SIG-M5 treated with dmso at 0.1 percent for 504 hours (cell line): ENCODE data around the gene BAHCC1.
A peak's percentile ranks its signal among the peaks of the same experiment; 100 is the strongest.
"Not testable (repeated sequence)": the region's sequence is repeated elsewhere in the genome, so short reads cannot be mapped to it uniquely, and the experiment has no call there.

Experiments used
- DNase-seq: peaks from one replicate; lab custom pipeline; 2025; ENCODE audit not compliant: unreplicated experiment; lab: John Stamatoyannopoulos, UW

BAHCC1 gene

GRCh38 chr17:81425716-81426392, 30.6 kb downstream of the BAHCC1 start:
- not testable (repeated sequence) for DNase-seq

- DNase-seq = no peak
Measured at GRCh38 chr17:81426393-81427172, 31.3 kb downstream of the BAHCC1 start.

DNA sequence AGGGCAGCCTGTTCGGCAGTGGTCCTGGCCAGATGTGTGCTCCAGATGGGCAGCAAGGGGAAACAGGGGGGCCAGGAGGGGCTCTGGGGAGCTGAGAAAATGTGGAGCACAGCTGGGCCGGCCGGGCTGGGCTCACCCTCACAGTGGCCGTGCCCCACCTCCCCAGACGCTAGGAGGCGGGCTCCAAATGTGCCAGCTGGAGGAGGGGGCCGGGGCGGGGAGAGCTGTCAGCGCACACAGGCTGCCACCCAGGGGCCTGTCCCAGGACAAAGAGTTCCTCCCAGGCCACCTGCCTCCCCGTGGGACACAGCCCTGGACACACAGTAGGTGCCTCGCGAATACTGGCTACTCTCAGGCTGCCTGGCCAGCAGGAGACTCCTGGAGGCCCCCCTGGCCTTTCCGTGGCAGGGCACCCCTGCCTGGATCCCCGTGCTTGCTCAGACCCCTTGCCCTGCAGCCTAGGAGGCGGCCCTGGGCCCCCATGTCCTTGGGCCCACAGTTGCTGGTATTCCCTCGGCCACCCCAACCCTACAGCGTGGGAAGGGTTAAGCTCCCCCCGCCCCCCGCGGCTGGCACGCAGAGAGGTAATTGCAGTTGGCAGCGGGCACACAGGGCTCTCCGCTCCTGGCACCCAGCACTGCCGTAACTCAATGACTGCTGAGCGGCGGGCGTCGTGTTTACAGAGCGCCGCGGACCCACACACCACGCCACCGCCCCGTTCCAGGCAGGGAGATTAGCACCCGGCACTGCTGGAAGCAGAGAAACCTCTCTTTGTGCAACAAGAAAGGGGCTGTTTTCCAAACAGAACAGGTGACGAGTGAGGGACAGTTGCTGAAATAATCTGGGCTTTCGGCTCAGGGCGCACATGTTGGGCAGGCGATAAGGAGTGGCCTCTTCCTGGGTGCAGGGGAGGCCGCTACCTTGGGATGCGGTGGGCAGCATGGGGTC, 32.2 kb downstream of the BAHCC1 start:
- DNase-seq = no peak

DNA sequence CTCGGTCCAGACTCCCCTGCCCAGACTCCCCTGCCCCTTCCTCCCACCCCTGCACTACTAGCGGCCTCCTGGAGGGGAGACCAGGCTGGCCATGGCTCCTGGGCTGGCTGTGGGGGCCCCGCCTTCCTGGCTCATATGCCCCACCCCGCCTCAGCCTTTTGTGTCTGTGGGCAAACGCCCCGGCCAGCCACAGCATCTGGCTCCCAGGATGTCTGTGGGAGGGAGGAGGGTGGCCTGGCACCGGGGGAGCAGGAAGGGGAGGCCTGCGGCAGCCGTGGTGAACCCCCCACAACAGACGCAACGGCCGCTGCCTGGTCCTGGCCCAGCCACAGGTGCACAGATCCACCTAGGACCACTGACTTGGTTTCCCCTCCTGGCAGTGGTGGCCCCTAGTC, 32.9 kb downstream of the BAHCC1 start:
- DNase-seq = peak; percentile 61

DNA sequence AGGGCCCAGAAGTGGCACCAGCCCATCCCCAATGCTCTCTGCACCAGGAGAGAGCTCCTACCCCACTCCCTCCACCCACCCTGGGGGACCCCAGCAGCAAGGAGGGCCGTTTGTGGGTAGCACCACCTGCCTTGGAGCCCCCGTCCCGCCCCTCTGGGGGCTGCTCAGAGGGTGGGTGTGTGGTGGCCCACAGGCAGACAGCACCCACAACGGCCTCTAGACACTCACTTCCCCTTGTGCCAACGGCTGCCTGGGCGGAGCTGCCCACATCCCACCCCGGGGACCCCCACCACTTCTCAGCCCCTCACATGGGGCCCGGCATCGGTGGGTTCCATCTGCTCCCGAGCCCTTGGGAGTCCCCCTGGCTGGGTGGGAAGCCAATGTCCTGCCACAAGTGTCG, 33.3 kb downstream of the BAHCC1 start:
- peak; percentile 65 for DNase-seq

GRCh38 chr17:81428948-81429774, 33.9 kb downstream of the BAHCC1 start:
- peak; percentile 30 for DNase-seq

- no peak for DNase-seq
Measured at GRCh38 chr17:81429821-81430551, 34.7 kb downstream of the BAHCC1 start.

GRCh38 chr17:81431545-81432482, 36.6 kb downstream of the BAHCC1 start:
- no peak for DNase-seq

DNA sequence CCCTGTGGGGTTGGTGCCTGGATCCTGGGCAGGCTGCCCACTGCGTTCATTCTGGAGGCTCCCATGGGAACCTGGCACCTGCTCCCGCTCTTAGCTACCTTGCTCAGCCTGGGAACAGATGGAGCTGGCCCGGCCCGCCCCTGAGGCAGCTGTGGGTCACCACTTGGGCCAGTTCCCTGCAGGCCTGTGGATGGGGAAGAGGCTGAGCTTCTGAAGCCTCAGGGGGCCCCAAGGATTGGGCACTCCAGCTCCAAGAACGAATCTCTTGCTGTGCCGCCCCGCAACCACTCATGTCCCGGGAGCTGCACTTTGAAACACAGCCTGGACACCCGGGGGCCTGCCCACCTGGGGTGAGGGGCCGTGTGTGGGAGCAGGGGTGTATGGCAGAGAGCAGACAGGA, 37.7 kb downstream of the BAHCC1 start:
- DNase-seq = no peak

- DNase-seq = no peak
Measured at GRCh38 chr17:81433656-81434055, 38.4 kb downstream of the BAHCC1 start.

DNA sequence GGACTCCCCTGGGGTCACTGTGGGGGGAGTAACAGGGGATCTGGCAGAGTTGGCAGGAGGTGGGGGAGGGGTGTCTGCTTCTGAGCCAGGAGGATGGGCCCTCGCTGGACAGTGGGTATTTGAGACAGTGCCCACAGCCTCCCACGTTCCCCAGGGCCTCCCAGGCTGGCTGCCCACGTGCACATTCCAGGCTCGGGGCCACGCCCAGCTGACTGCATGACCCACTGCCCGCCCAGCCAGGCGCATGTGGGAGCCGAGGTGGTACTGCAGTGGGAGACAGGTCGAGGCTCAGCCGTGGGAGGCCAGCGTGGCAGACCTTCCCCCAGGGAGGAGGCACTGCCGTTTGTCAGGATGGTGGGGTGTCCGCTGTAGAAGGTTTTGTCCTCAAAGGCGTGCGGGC, 38.8 kb downstream of the BAHCC1 start:
- DNase-seq = no peak

DNA sequence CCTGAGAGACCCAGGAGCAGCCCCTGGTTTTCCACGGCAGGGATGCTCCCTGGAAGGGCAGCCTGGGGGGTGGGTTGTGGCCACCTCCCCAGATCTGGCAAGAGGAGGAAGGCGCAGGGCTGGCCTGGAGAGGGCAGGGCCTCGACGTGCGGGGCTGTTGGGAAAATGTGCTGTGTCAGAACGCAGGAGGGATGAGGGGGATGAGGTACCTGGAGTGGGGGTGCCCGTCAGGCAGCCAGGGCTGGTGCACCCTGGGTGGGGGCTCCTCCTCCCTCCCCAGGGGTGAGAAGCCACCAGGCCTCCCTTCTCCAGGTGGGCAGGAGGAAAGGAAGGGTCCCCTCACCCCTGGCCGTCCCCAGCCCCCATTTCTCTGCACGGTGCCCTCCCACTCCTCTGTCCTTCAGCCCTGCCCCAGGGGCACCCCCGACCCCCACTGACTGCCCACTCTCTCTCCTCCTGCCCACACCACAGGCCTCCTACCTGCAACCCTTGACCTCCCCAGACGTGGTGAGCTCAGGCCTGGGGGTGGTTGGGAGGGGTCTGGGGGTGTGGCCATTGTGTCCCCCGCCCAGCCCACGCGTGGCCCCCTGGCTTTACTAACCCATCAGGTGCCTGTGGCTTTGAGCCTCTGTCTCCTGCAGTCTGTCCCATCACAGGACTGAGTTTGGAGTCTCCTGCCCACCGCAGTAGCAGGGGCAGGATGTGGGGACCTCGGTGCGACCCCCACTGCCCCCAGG, 39.6 kb downstream of the BAHCC1 start:
- no peak for DNase-seq

DNA sequence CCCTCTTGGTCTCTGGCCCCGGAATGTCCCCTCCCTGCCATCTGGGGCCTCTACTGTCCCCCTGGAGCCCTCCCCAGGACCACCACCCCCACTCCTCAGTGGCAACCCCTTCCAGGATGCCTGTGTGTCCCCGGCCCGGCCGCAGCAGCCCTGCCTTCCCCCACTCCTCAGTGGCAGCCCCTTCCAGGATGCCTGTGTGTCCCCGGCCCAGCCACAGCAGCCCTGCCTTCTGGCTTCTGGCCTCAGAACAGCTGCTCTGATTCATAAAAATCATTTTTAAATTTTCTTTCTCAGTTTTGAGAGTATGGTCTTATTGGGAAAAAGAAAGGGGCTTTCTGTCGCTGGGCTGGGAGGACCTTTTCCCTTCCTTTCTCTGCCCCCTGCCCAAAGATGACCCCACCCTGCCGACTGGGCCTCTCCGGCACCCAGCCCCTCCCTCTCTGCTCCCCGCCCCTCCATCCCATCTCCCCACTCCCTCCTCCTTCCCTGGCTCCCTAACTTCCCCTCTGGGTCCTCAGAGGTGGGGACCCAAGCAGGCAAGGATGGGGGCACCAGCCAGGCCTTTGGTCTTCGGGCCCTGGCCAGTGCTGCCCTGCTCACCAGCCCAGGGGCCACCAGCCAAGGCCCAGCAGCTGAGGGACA, 40.5 kb downstream of the BAHCC1 start:
- no peak for DNase-seq

- DNase-seq = no peak
Measured at GRCh38 chr17:81436294-81436849, 41.1 kb downstream of the BAHCC1 start.

DNA sequence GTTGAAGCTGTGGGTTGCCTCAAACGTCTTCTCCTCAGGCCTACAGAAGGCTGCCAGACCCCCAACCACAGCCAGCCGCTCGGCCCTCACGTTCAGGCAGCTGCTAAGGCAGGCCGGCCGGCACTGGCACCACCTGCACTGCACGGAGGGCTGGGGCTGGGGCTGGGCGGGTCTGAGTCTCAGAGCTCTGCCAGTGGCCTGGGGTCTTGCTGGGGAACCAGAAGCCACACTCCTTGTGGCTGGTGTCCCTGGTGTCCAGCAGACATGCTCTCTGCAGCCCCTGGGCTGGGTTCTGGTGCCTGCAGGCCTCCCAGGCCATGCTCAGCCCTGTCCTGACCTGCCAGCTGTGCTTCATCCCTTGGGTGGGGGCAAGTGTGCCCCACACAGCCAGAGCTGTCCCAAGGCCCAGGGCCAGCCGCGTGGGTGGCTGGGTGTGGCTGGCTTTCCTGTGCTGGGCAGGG, 42.0 kb downstream of the BAHCC1 start:
- DNase-seq = no peak

- no peak for DNase-seq
Measured at GRCh38 chr17:81438007-81438659, 42.9 kb downstream of the BAHCC1 start.

GRCh38 chr17:81438688-81439087, 43.4 kb downstream of the BAHCC1 start:
- no peak for DNase-seq
